Astrocyte (in vitro differentiated cells and primary cell): ENCODE measurements around the gene DDX4. TPM values are rescaled to one million over a fixed set of nuclear protein-coding genes. Genes with fewer than 3 reads are reported as not detected.
"Not testable (repeated sequence)": the region's sequence is repeated elsewhere in the genome, so short reads cannot be mapped to it uniquely, and the experiment has no call there.

Experiments used
- DNase-seq: peaks from one replicate; pipeline ENCODE4 v3.0.0-alpha.2; 2010; ENCODE audit warnings: low read depth
- FAIRE-seq: peaks from 2 replicates; lab custom pipeline; 2011; peaks lifted over from hg19 to GRCh38; lab: Jason Lieb, UNC
- H2AFZ ChIP-seq: 2 replicates; pipeline ENCODE4 v1.6.0; 2012; ENCODE audit warnings: low read depth, low read length, inconsistent platforms
- H3K27ac ChIP-seq: 2 replicates; pipeline ENCODE4 v1.5.1; 2011; ENCODE audit warnings: low read depth, low read length, inconsistent platforms
- H3K27me3 ChIP-seq: 2 replicates; pipeline ENCODE4 v1.6.0; 2011; ENCODE audit warnings: low read length, inconsistent platforms; ENCODE audit not compliant: insufficient read depth
- H3K36me3 ChIP-seq: 2 replicates; pipeline ENCODE4 v1.5.1; 2011; ENCODE audit warnings: low read length, inconsistent platforms; ENCODE audit not compliant: insufficient read depth
- H3K4me1 ChIP-seq: 2 replicates; pipeline ENCODE4 v1.5.1; 2011; ENCODE audit warnings: low read length, inconsistent platforms; ENCODE audit not compliant: insufficient read depth
- H3K4me2 ChIP-seq: 2 replicates; pipeline ENCODE4 v1.6.0; 2012; ENCODE audit warnings: low read length, inconsistent platforms
- H3K4me3 ChIP-seq: 2 replicates; pipeline ENCODE4 v1.5.1; 2011; ENCODE audit warnings: low read depth, mild to moderate bottlenecking, low read length, inconsistent platforms; ENCODE audit not compliant: insufficient read depth
- H3K79me2 ChIP-seq: 2 replicates; pipeline ENCODE4 v1.6.0; 2012; ENCODE audit warnings: mild to moderate bottlenecking, low read length, inconsistent platforms; ENCODE audit not compliant: insufficient read depth
- H3K9ac ChIP-seq: 2 replicates; pipeline ENCODE4 v1.6.0; 2012; ENCODE audit warnings: mild to moderate bottlenecking, low read length, inconsistent platforms
- H3K9me3 ChIP-seq: 2 replicates; pipeline ENCODE4 v1.5.1; 2012; ENCODE audit warnings: low read depth, mild to moderate bottlenecking, low read length, inconsistent platforms; ENCODE audit not compliant: insufficient read depth
- H4K20me1 ChIP-seq: 2 replicates; pipeline ENCODE4 v1.6.0; 2012; ENCODE audit warnings: low read length, inconsistent platforms; ENCODE audit not compliant: insufficient read depth
- H3K27ac Mint-ChIP-seq: one replicate; pipeline ENCODE4 v1.8.0; 2021; ENCODE audit warnings: mild to moderate bottlenecking, mixed read lengths; ENCODE audit not compliant: unreplicated experiment
- H3K27me3 Mint-ChIP-seq: one replicate; pipeline ENCODE4 v1.8.0; 2021; ENCODE audit warnings: low read depth, mixed read lengths; ENCODE audit not compliant: unreplicated experiment
- H3K36me3 Mint-ChIP-seq: one replicate; pipeline ENCODE4 v1.8.0; 2021; ENCODE audit warnings: low read depth, mixed read lengths; ENCODE audit not compliant: unreplicated experiment
- H3K4me1 Mint-ChIP-seq: one replicate; pipeline ENCODE4 v1.8.0; 2021; ENCODE audit warnings: low read depth, mixed read lengths; ENCODE audit not compliant: unreplicated experiment
- H3K4me3 Mint-ChIP-seq: one replicate; pipeline ENCODE4 v1.8.0; 2021; ENCODE audit warnings: mild to moderate bottlenecking, moderate library complexity, mixed read lengths; ENCODE audit not compliant: unreplicated experiment
- H3K9me3 Mint-ChIP-seq: one replicate; pipeline ENCODE4 v1.8.0; 2021; ENCODE audit warnings: mild to moderate bottlenecking, mixed read lengths; ENCODE audit not compliant: unreplicated experiment
- EZH2 ChIP-seq: IDR thresholded peaks from 2 replicates; pipeline ENCODE4 v1.6.1; 2012; ENCODE audit warnings: mild to moderate bottlenecking, low read length, inconsistent platforms; ENCODE audit not compliant: insufficient read depth
- total RNA-seq: library from RNA; stranded (reverse); gene quantifications from 2 replicates; pipeline ENCODE4 v1.2.1, GENCODE V29; 2021
- TF ChIP-seq, protein P1 (sequence below): IDR thresholded peaks from 2 replicates; pipeline ENCODE4 v1.5.1; 2011; ENCODE audit warnings: low read depth, mild to moderate bottlenecking, inconsistent platforms, low read length, moderate library complexity; ENCODE audit not compliant: insufficient read depth

Gene DDX4
- total RNA-seq, 1 donor from 2014 or later: not detected

DNA sequence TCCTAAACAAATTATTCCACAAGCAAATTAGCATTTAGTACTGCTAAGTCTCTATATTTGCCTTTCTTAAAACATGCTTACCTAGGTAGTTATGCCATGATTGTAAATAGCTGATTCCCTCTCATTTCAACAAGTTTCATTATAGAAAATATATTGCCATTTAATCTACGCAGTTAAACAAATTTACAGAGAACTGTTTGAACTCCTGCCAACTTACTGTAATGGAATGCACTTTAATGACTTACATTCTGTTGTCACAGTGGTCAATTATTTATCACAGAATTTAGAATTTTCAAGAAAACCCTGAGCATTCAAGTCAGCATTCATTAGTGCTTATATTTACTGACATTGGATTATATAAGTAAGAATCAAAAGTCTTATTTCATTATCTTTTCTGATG, 45.4 kb upstream of the DDX4 start:
- H3K27ac Mint-ChIP-seq: no peak overlapping the region

DNA sequence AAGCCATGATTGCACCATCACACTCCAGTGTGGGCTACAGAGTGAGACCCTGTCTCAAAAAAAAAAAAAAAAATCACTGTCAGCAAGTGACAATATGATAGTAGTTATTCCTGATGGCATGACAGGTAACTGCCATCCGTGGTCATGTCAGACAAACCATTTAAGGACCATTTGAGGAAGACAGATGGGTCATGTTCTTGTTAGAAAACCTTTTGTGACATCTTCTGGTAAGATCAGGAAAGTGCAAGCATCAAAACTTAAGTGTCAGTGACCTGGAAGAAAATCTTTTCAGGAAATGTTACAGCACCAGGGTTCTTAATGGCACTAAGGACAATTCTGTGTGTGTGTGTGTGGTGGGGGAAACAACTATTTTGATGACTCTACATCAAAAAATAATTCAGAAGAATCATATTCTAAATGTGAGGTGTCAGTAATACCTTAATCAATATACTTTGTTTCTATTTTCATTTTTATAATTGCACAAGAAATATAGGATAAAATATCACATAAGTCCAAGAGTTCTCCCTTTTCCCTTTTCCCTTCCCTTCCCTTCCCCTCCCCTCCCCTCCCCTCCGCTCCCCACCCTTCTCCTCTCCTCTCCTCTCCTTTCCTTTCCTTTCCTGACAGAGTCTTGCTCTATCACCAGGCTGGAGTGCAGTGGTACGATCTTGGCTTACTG, 43.6 kb upstream of the DDX4 start:
- Mint-ChIP-seq H3K4me3 (no peak overlapping the region), H3K27ac (no peak overlapping the region), H3K4me1 (peaks cover 13% of the 10 kb centered on the region), H3K36me3 (peaks cover 4% of the 10 kb centered on the region), H3K27me3 (no peaks in the 10 kb centered on the region), H3K9me3 (peaks cover 3% of the 10 kb centered on the region)
- Histone ChIP-seq H3K36me3 (no peaks in the 10 kb centered on the region), H3K9ac (no peak overlapping the region), H2AFZ (no peak overlapping the region), H3K4me3 (no peak overlapping the region), H3K27ac (no peak overlapping the region), H4K20me1 (no peaks in the 10 kb centered on the region), H3K4me1 (no peaks in the 10 kb centered on the region), H3K4me2 (no peak overlapping the region), H3K79me2 (no peaks in the 10 kb centered on the region), H3K27me3 (no peaks in the 10 kb centered on the region), H3K9me3 (no peaks in the 10 kb centered on the region)
- TF ChIP-seq EZH2: no peak
- TF ChIP-seq, protein P1, sequence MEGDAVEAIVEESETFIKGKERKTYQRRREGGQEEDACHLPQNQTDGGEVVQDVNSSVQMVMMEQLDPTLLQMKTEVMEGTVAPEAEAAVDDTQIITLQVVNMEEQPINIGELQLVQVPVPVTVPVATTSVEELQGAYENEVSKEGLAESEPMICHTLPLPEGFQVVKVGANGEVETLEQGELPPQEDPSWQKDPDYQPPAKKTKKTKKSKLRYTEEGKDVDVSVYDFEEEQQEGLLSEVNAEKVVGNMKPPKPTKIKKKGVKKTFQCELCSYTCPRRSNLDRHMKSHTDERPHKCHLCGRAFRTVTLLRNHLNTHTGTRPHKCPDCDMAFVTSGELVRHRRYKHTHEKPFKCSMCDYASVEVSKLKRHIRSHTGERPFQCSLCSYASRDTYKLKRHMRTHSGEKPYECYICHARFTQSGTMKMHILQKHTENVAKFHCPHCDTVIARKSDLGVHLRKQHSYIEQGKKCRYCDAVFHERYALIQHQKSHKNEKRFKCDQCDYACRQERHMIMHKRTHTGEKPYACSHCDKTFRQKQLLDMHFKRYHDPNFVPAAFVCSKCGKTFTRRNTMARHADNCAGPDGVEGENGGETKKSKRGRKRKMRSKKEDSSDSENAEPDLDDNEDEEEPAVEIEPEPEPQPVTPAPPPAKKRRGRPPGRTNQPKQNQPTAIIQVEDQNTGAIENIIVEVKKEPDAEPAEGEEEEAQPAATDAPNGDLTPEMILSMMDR: peak; percentile 36
- DNase-seq (no peak), FAIRE-seq (peak; percentile 9)

More for the DNA sequence above, 45.4 kb upstream of the DDX4 start:
- H3K27ac ChIP-seq: no peak overlapping the region
- no peaks in the 10 kb centered on the region for H4K20me1 ChIP-seq
- H3K36me3 ChIP-seq: no peaks in the 10 kb centered on the region
- H3K4me3 ChIP-seq: no peak overlapping the region
- H2AFZ ChIP-seq: no peak overlapping the region
- Mint-ChIP-seq H3K9me3 (peaks cover 3% of the 10 kb centered on the region), H3K4me1 (peaks cover 13% of the 10 kb centered on the region), H3K27me3 (no peaks in the 10 kb centered on the region), H3K4me3 (no peak overlapping the region), H3K36me3 (peaks cover 4% of the 10 kb centered on the region)
- no peaks in the 10 kb centered on the region for H3K9me3 ChIP-seq
- no peaks in the 10 kb centered on the region for H3K27me3 ChIP-seq
- no peaks in the 10 kb centered on the region for H3K4me1 ChIP-seq
- no peak for DNase-seq
- no peak overlapping the region for H3K9ac ChIP-seq
- H3K4me2 ChIP-seq: no peak overlapping the region
- no peaks in the 10 kb centered on the region for H3K79me2 ChIP-seq
- no peak for TF ChIP-seq EZH2
- TF ChIP-seq, protein P1: no peak
- peak; percentile 45 for FAIRE-seq

DNA sequence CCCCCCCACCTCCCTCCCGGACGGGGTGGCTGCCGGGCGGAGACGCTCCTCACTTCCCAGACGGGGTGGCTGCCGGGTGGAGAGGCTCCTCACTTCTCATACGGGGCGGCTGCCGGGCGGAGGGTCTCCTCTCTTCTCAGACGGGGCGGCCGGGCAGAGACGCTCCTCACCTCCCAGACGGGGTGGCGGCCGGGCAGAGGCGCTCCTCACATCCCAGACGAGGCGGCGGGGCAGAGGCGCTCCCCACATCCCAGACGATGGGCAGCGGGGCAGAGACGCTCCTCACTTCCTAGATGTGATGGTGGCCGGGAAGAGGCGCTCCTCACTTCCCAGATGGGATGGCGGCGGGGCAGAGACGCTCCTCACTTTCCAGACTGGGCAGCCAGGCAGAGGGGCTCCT, 41.2 kb upstream of the DDX4 start:
- H3K79me2 ChIP-seq, H3K9ac ChIP-seq, DNase-seq, H3K36me3 Mint-ChIP-seq, H3K4me3 Mint-ChIP-seq, H3K4me3 ChIP-seq, H3K9me3 Mint-ChIP-seq, H3K4me2 ChIP-seq, H4K20me1 ChIP-seq, H3K27ac ChIP-seq, H3K9me3 ChIP-seq, H3K27ac Mint-ChIP-seq, H3K27me3 ChIP-seq, FAIRE-seq, H3K36me3 ChIP-seq, H3K27me3 Mint-ChIP-seq, H3K4me1 ChIP-seq, H2AFZ ChIP-seq, H3K4me1 Mint-ChIP-seq: not testable (repeated sequence)
